Measurements from ENCODE around the gene NAPB. TPM values are rescaled to one million over a fixed set of nuclear protein-coding genes. Genes with fewer than 3 reads are reported as not detected.

NAPB gene
- total and polyA plus RNA-seq, 8 donors: 2.3 to 11.7 (median 4.2) TPM

DNA sequence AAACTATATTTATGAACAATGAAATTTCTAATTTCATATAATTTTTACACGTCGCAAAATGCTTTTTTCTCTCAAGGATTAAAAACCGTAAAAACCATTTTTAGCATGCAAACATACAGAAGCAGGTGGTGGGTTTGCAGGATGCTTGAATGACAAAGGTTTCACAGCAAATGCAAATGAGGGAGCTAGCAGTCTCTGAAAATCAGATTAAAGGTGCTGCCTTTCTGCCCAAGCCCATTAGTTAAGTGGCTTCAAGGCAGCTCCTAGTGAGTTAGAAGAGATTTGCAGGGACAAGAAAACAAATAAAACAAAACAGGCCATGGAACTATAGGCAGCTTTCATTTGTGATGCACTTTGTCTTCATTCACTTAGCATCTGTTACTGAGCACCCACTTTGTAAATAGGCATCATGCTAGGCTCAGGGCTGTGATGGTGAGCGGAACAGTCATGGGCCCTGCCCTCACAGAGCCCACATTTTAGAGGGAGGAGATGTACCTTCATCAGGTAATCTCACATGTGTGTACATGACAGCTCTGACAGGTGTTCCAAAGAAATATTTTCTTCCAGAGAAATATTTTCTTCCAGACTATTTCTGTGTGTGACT lies 29.5 kb downstream of the NAPB start:
- FAIRE-seq: no peak
- 96 to 97% methylated on average over 4 of the region's 4 CpGs for WGBS, 2 donors

GRCh38 chr20:23390091-23390774 lies 31.1 kb downstream of the NAPB start:
- WGBS, 2 donors: 86 to 94% methylated on average over 1 of the region's 1 CpG
- no peak for ATAC-seq
- Histone ChIP-seq H3K36me3 (peaks cover 0 to 6% (median 5%) of the 10 kb centered on the region in 3 donors), H3K4me1 (no peaks in the 10 kb centered on the region), H3K27ac (no peak overlapping the region), H3K27me3 (no peaks in the 10 kb centered on the region), H3K9me3 (no peaks in the 10 kb centered on the region), H3K4me3 (no peak overlapping the region)
- no peak for TF ChIP-seq CTCF (IDR thresholded peaks at IDR 0.05)
- intact Hi-C loops (cut with DNase I): no loop called here
- FAIRE-seq: no peak
- DNase-seq: no peak

More for the DNA sequence above, 29.5 kb downstream of the NAPB start:
- DNase-seq: no peak
- no peak for TF ChIP-seq CTCF (IDR thresholded peaks at IDR 0.05)
- H3K9me3 ChIP-seq: no peaks in the 10 kb centered on the region
- no peaks in the 10 kb centered on the region for H3K4me1 ChIP-seq
- no peak for ATAC-seq
- H3K4me3 ChIP-seq: no peak overlapping the region
- no peak overlapping the region for H3K27ac ChIP-seq
- no peaks in the 10 kb centered on the region for H3K27me3 ChIP-seq
- H3K36me3 ChIP-seq: peaks cover 0 to 6% (median 5%) of the 10 kb centered on the region in 3 donors
- intact Hi-C loops (cut with DNase I): no loop called here

DNA sequence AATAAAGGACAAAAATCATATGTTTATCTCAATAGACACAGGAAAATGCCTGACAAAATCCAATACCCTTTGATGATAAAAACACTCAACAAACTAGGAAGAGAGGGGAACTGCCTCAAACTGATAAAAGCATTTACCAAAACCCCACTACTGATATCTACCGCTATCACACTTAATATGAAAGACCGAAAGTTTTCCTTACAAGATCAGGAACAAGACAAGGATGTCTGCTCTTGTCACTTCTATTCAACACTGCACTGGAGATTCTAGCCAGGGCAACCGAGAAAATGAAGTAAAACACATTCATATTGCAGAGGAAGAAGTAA lies 34.2 kb downstream of the NAPB start:
- Histone ChIP-seq H3K27me3 (no peaks in the 10 kb centered on the region), H3K36me3 (peaks cover 0 to 6% (median 3%) of the 10 kb centered on the region in 3 donors), H3K4me1 (no peaks in the 10 kb centered on the region), H3K27ac (no peak overlapping the region), H3K9me3 (no peaks in the 10 kb centered on the region), H3K4me3 (no peak overlapping the region)
- no peak for TF ChIP-seq CTCF (IDR thresholded peaks at IDR 0.05)
- DNase-seq (no peak), ATAC-seq (no peak), FAIRE-seq (no peak)
- intact Hi-C loops (cut with DNase I): no loop called here
- WGBS, 2 donors: 98 to 99% methylated on average over 3 of the region's 3 CpGs

- no peaks in the 10 kb centered on the region for H3K27me3 ChIP-seq
- ATAC-seq: no peak
Observed at GRCh38 chr20:23386304-23387117, 34.8 kb downstream of the NAPB start.

More at GRCh38 chr20:23386304-23387117, 34.8 kb downstream of the NAPB start:
- Histone ChIP-seq H3K4me3 (no peak overlapping the region), H3K36me3 (peaks cover 0 to 6% (median 3%) of the 10 kb centered on the region in 3 donors), H3K4me1 (no peaks in the 10 kb centered on the region), H3K27ac (no peak overlapping the region), H3K9me3 (no peaks in the 10 kb centered on the region)
- FAIRE-seq: no peak
- DNase-seq: no peak
- intact Hi-C loops (cut with DNase I): no loop called here
- TF ChIP-seq CTCF (IDR thresholded peaks at IDR 0.05): no peak
- 79 to 82% methylated on average over 6 of the region's 6 CpGs for WGBS, 2 donors
